ENCODE measurements around the gene INTS4.

DNA sequence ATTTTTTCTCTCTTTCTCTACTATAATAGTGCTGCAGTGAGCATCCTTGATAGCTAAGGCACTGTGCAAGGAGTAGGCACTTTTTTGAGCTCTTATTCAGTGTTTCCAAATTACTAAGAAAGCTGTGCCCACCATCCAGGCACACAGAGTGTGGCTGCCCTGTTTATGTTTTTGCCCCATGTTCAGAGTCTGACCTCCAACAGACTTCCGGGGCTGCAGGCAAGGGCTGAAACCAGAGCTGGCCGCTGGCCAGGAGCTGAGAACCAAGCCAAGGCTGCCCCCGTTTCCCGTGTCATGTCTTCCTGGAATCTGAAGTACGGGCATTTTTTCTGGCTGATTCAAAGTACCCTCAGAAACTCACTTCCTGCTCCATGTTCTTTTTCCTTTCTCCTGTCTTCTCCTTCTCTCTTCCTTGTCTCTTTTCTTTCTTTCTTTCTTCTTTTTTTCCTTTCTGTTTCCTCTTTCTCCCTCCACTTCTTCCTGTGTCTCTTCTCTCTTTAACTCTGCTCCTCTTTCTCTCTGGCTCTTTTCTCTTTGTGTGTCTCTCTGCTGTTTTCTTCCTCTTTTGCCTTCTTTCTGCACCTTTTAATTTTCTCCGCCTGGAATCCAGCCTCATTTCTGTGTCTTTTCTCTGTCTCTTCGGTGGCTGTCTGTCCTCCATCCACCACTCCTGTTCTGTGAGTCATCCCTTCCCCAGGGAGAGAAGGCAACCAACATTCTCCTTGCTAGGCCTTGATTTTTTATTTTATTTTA lies 45.6 kb upstream of the INTS4 start:
- TF ChIP-seq, protein P1, sequence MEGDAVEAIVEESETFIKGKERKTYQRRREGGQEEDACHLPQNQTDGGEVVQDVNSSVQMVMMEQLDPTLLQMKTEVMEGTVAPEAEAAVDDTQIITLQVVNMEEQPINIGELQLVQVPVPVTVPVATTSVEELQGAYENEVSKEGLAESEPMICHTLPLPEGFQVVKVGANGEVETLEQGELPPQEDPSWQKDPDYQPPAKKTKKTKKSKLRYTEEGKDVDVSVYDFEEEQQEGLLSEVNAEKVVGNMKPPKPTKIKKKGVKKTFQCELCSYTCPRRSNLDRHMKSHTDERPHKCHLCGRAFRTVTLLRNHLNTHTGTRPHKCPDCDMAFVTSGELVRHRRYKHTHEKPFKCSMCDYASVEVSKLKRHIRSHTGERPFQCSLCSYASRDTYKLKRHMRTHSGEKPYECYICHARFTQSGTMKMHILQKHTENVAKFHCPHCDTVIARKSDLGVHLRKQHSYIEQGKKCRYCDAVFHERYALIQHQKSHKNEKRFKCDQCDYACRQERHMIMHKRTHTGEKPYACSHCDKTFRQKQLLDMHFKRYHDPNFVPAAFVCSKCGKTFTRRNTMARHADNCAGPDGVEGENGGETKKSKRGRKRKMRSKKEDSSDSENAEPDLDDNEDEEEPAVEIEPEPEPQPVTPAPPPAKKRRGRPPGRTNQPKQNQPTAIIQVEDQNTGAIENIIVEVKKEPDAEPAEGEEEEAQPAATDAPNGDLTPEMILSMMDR (IDR thresholded peaks at IDR 0.05), result no peak
- peak in 2 of 3 donors; percentile 16 to 44 for TF ChIP-seq POLR2AphosphoS5 (IDR thresholded peaks at IDR 0.05)
